GM21381 (cell line): ENCODE data around the gene CD151.

Experiments used
- ATAC-seq: cut with Tn5 transposase; IDR thresholded peaks from one replicate; pipeline ENCODE4 v1.9.1; 2021; ENCODE audit warnings: mild to moderate bottlenecking, moderate library complexity; ENCODE audit not compliant: unreplicated experiment

The CD151 gene

DNA sequence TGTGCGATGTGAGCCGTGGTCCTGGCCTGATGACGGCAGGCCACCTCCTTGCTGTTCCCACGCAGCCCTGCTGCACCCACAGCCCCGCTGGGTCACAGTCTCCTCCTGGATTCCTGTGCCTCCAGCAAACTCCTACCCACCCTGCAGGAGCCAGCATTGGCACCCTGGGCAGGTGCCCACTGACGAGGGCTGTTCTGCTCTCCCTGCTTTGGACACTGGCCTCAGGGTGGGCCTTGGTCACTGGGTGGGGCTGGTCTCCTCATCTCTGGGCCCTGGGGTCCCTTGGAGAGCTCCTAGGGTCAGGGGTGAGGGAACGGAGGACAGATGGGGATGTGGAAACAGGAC lies 22.6 kb downstream of the CD151 start:
- no peak for ATAC-seq

DNA sequence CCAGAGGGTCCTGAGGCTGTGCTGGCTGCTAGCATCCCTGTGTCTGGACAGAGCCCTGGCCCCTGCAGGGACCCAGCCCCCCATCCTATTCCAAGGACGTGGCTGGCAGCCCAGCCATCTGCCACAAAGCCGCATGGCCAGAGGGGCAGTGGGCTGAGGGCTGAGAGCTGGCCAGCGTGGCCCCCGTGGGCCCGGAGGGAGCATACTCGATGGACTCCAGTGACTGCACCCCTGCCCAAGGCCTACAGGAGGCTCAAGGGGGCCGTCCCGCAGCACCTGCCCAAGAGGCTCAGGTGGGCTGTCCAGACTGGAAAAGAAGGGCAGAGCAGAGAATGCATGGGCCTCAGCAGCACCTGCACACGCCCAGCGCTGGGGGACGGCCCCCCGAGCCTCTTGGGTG lies 23.0 kb downstream of the CD151 start:
- ATAC-seq: no peak

DNA sequence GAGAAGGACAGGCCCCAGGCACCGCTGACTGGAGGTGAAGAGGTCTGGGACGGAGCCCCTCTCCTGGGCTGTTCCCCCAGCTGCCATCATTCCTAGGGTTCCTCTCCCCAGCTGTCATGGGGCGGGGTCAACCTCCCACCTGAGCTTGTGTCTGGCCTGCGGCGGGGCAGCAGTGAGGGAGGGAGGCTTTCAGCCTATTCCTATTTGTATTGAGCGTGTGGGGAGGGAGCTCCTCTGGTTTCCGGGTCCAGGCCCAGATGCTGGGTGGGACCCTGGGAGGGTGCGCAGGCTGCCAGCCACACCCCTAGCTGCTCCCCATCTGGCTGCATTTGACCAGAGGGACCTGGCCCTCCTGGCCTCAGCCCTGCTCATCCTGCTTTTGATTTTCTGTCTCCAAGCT lies 23.6 kb downstream of the CD151 start:
- no peak for ATAC-seq

DNA sequence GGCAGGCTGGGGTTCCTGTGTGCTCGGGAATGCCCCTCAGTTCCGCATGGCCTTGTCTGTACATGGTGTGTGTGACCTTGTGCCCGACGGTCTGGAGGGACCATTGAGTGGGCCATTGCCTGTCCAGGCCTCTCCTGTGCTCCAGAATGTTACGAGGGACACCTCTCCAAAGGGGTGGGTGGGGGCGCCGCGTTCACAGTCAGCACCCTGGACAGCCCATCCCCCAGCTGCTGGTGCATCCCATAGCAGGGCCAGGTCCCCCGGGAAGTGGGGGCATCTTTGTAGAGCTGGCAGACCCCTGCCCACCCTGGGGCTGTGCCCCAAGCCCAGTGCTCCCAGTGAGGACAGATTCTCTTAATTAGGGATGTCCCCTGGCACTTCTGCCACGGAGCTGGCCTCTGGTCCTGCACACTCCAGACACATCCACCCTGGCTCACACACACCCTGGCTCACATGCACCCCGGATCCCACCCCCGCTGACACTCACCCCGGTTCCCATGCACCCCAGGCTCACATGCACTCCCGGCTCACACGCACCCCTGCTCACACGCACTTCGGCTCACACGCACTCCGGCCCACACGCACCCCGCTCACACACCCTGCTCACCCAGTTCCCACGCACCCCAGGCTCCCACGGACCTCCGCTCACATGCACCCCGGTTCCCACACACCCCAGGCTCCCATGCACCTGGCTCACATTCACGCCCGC lies 25.5 kb downstream of the CD151 start:
- no peak for ATAC-seq

DNA sequence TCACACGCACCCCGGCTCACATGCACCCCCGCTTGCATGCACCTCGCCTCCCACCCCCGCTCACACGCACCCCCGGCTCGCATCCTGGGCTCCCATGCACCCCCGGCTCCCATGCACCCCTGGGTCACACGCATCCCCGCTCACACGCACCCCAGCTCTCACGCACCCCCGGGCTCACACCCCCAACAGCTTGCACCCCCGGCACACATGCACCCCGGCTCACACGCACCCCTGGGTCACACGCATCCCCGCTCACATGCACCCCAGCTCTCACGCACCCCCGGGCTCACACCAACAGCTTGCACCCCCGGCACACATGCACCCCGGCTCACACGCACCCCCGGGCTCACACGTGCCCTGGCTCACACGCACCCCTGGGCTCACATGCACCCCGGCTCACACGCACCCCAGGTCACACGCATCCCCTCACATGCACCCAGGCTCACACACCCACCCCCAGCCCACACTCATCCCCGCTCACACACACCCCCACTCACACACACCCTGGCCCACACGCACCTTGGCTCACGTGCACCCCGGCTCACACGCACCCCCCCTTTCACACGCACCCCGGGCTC lies 26.1 kb downstream of the CD151 start:
- no peak for ATAC-seq

DNA sequence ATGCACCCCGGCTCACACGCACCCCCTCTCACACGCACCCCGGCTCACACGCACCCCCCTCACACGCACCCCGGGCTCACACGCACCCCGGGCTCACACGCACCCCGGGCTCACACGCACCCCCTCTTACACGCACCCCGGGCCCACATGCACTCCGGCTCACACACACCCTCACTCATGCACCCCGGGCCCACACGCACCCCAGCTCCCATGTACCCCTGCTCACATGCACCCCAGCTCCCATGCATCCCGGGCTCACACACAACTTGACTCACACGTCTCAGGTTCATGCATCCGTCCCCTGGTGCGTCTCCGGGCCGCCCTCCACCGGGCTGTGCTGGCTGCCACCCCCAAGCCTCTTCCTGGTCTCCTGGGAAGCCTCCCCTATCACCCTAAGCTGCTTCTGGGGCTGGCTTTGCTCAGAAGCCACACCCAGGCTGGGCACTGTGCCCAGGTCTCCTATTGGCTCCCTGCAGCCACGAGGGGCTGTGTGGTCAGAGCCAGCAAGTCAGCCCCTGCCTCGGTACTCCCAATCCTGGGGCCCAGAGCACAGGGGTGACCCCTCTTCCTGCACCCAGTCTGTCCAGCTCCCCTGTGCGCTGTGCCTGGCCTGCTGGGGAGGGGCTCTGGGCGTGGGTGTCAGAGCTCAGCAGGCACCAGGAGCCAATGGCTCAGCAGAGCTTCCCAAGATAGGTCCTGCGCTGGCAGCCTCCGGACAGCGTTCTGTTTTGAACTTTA lies 26.8 kb downstream of the CD151 start:
- no peak for ATAC-seq

DNA sequence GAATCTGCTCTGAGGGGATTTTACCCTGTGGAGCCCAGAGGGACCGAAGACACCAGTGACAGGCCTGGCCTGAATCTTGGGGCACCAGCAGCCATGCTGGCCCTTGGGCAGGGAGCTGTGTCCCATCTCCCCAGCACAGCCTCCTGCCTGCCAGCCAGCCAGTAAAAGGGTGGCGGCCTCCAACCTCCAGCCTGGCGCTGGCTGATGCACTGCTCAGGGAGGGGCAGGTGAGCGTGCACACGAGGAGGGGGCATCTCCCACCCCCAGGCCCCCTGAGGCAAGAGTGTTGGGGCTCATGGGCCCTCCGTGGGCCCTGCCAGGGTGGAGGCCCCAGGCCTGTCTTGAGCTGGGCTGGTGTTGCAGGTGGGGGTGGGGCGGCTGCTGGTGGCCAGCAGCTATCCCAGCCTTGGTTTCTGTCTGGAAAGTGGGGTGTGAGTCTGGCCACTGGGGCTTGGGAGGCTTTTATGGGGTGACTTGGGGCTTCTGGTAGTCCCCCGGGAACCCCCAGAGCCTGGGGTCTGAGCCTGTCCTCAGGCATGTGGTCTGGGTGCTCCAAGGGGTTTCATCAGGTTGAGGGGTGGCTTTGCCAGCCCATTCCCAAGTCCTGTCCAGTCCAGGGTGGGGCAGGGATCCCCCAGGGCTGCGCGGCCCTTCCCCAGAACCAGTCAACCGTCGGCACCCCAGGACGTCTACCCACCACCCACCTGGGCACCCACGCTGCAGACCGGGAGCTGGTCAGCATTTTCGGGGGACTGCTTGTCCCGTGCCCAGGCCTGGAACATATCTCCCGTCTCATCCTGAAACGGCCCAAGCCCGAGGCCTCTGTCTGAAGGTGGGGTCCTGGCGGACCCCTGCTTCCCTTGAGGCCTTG lies 27.7 kb downstream of the CD151 start:
- no peak for ATAC-seq

DNA sequence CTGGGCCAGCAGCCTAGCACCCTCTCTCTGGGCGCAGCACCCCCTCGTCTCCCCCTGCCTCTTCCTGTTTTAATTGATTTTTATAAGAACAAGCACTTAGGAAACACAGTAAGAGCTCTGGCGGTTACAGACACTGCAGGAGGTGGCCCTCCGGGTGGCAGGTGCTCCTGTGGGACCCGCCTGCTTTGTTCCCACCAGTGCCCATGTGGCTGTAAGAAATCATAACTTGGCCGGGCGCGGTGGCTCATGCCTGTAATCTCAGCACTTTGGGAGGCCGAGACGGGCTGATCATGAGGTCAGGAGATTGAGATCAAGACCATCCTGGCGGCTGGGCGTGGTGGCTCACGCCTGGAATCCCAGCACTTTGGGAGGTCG lies 28.3 kb downstream of the CD151 start:
- ATAC-seq: no peak

DNA sequence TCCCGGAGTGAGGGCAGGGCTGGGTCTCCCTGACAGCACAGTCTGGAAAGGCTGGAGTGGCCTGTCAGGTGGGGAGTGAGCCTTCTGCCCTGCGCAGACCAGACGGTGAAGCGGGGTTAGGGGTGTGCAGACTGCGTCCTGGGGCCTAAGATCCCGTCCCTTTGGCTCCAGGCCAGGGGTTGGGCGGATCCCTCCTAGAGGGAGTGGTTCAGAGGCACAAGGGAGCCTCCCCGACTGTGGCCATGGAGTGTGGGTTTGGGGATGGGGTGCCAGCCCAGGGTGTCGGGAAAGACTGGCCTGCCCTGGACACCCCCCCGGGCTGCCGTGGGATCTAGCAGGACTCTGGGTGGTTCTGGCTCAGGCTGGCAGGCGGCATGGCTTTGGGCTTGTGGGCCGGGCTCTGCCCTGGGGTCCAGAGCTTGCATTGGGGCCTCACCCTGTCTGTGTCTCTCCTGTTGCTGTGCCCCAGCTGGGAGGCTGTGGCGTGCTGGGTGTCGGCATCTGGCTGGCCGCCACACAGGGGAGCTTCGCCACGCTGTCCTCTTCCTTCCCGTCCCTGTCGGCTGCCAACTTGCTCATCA lies 29.4 kb downstream of the CD151 start:
- no peak for ATAC-seq

DNA sequence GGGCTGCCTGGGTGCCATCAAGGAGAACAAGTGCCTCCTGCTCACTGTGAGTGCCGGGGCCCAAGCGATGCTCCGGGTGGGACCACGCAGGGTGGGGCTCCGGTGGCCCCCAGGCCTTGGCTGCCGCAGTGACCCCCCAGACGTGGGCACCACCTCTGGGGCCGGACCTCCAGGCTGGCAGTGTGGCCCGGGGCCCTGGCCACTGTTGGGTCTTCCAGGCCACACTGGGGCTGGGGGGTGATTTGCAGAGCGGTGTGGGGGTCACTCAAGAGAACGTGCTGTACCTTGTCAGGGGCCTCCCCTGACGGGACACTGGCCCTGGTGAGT lies 29.9 kb downstream of the CD151 start:
- no peak for ATAC-seq

DNA sequence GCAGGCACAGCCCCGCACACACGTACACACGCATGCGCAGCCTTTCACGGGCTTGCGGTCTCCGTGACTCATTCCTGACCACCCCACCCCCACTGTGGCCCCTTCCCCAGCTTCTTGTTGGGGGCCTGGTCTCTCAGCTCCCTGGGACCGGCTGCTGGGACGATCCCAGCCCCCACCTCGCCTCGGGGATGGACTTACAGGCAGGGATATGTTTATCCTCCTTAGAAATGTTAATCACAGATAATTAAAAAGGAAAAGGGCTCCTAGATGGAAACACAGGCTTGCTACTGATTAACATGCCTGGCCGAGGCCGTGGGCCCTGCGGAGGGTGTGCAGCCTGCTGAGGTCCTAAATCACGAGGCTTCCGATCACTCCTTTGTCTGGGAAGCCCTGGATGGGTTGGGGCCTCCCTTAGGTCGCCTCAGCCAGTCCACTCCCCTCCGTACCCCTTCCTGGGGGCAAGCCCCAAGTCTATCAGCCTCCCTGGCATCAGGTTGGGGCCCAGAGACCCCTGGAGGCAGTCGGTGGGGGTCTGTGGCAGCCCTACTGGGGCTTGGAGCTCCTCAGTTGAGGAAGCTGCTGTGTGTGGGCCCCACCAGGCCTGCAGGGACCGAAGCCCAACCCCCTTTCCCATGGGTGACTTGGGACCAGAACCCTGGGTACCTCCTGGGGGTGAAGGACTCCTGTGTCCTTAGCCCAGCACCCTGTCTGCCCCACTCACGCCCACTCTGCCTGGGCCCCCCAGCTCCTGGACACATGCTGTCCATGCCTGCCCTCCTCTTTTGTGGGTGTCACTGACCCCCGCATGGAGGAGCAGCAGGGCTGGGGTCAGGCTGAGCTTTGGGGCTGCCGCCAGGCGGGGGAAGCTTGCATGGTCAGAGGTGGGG lies 30.5 kb downstream of the CD151 start:
- no peak for ATAC-seq

DNA sequence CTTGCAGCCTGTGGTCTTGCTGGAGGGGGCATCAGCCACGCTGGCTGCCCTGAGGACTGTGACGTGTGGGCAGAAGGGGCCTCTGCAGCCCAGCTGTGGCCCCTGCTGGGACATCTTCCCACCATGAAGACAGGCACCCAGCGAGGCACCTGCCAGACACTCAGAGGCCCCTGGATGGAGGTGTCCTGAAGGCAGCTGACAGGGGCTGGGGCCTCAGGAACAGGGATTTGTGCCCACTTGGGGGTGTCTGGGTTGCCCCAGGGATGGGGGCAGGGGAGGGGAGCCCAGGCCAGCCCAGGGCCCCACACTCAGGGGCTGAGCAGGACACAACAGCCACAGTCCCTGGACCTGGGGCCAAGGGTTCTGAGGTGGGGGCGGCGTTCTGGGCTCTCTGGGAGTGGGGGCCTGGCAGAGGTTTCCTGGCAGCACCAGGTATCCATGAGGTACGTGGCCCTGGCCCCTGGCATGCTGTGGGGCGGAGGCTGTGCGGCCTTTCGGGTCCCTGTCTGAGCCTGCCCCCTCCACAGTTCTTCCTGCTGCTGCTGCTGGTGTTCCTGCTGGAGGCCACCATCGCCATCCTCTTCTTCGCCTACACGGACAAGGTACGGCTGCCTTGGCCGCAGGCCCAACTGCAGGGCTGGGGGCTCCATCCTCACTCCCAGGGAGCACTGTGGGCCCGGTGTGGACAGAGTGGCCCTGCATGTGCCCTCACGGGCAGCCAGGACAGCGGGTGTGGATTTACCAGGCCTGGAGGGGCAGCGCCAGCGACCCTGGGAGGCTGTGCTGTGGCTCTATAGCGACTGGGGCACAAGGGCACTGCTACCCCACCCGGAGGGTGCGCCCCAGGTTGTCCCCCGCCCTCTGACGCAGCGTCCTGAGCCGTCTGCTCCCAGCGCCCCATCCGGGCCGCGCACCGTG lies 31.4 kb downstream of the CD151 start:
- no peak for ATAC-seq

DNA sequence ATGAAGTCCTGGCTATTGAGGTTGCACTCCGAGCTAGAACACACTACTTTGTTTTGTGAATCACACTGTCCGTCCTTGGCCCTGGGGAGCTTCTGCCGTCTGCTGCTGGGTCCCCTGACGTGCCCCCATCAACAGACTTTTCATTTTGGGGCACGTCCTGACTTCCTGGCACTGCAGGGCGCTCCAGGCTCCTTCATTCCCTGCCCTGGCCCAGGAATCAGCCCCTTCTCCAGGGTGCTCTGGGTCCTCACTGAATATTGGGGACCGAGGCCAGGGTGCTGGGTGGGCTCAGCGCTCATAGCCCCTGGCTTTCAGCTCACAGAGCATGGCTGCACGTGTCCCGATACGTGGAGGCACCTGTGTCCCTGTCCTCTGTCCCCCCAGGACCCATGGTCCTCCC lies 32.1 kb downstream of the CD151 start:
- ATAC-seq: no peak

DNA sequence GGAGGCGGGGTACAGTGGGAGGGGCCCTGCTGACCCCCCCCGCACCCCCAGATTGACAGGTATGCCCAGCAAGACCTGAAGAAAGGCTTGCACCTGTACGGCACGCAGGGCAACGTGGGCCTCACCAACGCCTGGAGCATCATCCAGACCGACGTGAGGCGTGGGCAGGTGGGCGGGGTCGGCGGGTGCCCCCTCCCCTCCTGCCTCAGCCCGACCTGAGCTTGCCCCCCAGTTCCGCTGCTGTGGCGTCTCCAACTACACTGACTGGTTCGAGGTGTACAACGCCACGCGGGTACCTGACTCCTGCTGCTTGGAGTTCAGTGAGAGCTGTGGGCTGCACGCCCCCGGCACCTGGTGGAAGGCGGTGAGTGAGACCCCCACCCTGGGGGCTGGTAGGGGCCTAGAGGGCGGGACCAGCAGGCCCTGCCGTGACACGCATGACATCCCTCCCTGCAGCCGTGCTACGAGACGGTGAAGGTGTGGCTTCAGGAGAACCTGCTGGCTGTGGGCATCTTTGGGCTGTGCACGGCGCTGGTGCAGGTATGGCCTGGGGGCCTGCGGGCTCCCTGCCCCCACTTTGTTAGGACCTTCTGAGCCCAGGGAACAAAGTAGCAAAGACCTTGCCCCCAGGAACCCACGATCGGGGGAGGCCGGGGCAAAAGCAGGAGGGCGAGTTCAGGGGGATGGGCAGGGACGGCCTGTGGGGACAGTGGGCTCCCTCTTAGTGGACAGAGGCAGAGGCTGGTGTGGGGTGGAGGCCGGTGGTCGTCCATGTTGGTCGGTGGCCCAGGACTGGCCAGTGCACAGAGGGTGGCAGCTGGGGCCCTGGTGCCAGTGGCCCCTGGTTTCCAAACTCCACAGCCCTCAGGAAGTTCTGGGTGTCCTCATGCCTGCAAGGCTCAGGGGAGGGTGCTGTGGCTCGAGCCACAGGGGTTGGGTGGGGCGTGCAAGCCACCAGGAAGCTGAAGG lies 33.0 kb downstream of the CD151 start:
- no peak for ATAC-seq

DNA sequence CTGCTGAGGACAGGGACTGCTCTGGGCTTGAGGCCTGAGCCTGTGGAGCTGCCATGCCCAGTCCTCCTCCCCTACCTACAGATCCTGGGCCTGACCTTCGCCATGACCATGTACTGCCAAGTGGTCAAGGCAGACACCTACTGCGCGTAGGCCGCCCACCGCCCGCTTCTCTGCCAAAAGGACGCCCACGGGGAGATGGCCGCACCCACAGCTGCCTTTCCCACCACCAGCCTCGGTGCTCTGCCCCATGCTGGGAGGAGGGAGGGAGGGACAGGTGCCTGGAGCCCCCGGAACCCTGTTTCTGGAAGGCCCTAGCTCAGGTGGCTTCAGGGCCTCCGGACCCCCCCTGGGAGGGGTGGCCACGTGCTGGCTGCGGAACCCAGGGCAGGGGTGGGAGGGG lies 33.7 kb downstream of the CD151 start:
- no peak for ATAC-seq

DNA sequence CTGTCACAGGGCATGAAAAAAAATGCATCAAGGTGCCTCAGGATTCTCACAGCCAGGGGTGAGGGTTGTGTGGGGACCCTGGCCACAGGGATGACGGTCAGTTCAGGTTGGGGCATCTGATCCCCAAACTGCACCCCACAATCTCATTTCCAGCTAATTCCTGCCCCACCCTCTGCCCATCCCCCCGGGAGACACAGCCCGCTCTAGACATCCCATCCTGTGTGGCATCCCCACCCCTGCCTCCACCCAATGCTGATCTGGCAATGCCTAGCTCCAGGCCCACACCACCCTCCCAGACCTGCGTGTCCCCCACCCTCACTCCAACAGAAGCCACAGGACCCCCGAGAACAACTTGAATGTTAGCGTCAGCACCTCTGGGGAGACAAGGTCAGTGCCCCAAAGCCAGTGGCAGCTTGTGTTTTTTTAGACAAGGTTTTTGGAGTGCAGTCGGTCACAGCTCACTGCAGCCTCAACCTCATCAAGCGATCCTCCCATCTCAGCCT lies 35.2 kb downstream of the CD151 start:
- no peak for ATAC-seq

DNA sequence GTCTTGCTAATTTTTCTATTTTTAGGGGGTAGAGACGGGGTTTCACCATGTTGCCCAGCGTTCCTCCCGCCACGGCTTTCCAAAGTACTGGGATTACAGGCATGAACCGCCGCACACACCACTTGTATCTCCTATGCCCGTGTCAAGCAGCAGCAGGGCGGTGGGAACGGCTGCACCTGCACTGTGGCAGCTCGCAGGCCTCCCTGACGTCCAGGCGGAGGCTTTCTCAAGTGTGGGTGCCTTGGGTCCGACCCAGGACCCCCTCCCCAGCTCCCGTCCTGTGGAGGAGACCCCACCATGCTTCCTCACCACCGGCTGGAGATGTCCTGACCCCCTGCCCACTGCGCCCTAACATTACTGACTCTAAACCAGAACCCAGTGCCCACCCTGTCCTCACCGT lies 35.6 kb downstream of the CD151 start:
- no peak for ATAC-seq

DNA sequence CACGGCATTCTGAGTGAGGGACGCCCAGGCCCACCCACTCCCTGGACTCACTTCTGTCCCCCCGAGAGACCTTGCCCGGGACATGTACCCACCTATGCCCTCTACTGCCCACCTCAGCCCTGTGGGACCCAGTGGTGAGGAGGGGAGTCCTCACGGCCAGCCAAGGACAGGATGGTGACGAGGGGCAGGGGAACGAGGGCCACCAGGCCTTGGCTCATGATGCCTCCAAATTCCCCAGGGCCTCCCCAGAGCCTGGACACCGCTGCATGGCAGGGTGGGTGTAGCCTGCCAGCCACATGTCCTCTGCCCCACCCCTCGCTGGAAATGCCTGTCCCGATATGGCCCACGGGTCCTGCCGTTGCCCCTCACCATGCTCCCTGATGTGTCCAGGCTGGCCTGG lies 36.0 kb downstream of the CD151 start:
- ATAC-seq: no peak
